HG02763 (cell line): ENCODE measurements around the gene QKI.
A peak's percentile ranks its signal among the peaks of the same experiment; 100 is the strongest.
"Not testable (repeated sequence)": the region's sequence is repeated elsewhere in the genome, so short reads cannot be mapped to it uniquely, and the experiment has no call there.

Source experiments
- ATAC-seq: cut with Tn5 transposase; IDR thresholded peaks from one replicate; pipeline ENCODE4 v1.9.1; 2021; ENCODE audit warnings: mild to moderate bottlenecking, moderate library complexity; ENCODE audit not compliant: unreplicated experiment

The QKI gene

DNA sequence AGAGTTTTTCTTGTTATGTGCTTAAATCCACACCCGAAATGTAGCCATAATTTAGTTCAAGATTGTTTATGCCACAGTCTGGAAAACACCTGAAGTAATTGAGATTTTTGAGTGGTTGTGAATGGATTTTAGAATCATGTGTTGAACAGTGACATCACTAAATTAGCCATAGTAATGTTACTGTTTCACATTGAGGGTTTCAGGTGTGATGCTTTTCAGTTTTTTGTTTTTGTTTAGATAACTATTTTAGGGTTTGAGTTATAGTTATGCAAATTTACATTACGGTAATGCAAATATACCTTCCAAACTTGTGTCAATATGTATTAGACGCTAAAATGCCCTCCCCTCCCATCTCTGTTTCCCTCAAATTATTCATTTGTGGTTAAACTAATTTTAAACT is 22.9 kb downstream of the QKI start:
- peak; percentile 50 for ATAC-seq

DNA sequence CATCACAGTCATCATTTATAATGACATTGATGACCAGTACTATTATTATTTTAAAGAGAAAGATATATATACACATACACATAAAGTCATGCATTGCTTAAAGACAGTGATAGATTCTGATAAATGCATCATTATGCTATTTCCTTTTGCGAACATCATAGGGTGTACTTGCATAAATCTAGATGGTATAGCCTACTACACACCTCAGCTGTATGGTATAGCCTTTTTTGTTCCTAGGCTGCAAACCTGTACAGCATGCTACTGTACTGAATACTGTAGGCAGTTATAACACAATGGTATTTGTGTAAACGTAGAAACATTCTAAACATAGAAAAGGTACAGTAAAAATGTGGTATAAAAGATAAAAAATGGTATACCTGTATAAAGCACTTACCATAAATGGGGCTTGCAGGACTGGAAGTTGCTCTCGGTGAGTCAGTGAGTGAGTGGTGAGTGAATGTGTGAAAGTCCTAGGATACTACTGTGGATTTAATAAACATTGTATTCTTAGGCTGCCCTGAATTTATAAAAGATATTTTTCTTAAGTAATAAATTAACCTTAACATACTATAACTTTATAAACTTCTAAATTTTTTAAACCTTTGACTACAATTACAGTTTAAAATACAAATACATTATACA is 23.9 kb downstream of the QKI start:
- ATAC-seq = no peak

DNA sequence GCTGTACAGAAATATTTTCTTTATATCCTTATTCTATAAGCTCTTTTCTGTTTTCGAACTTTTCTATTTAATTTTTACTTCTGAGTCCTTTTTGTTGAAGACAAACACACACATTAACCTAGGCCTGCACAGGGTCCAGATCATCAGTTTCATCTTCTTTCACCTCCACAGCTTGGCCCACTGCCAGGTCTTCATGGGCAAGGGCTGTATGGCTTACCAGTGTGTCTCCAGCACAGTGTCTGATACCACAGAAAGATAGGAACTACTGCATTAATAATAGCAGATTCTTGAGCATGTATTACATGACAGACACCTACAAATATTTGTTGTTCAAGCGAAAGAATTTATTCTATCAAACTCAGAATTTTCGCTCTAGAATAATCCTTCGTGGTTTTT is 24.4 kb downstream of the QKI start:
- ATAC-seq = peak; percentile 65

DNA sequence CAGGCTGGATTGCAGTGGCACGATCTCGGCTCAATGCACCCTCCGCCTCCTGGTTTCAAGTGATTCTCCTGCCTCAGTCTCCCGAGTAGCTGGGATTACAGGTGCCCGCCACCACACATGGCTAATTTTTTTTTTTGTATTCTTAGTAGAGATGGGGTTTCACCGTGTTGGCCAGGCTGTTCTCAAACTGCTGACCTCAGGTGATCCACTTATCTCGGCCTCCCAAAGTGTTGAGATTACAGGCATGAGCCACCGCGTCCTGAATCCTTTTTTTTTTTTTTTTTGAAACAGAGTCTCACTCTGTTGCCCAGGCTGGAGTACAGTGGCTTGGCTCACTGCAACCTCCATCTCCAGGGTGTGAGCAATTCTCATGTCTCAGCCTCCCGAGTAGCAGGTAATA is 24.9 kb downstream of the QKI start:
- ATAC-seq = not testable (repeated sequence)

DNA sequence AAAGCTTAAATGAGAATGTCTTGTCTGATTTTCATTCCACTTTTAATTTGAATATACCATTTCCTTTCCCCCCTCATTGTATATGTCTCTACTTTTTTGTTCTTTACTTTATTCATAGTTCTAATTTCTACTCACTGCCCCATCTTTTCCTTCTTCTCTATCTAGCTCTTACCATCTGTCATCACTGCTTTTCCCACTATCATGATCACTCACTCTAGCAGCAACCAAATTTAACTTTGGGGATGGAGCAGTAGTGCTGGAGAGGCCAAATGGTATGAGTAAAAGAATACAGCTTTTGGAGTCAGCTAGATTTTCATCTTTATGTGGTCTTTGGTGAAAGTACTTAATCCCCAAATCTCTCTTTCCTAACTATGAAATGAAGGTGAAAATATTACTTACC is 25.5 kb downstream of the QKI start:
- no peak for ATAC-seq

DNA sequence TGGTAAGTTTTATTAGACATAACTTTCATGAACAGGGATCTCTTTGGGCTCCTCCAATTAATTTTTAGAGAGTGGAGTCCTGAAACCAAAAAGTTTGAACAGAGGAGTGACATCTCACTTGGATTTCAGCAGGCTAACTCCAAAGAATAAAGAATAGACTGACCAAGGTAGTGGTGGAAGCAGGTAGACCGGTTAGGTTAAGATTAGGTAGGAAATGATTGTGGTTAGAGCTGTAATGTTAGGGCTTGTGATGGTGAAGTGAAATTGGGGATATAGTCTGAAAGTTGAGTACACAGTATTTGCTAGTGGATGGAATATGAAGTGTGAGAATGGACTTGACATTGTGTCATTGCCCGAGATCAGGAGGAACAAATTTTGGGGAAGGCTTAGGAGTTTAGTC is 27.8 kb downstream of the QKI start:
- no peak for ATAC-seq

DNA sequence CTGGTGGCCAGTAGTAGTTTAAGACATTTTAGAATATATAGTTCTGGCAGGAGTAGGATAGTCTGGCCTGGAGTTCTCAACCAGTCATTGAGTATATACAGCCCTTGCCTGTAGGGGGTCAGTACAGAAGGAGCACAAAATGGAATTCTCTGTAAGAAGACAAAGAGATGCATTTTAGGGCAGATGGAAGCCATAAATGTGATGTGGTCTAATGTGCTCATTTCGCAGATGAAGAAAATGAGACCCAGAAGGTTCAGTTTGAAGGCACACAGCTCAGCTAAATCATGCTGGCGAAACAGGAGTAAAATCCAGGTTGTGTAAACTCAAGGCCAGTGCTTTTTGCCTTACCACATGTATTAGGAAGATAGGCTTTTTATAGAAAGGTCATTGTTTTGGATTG is 29.6 kb downstream of the QKI start:
- no peak for ATAC-seq

DNA sequence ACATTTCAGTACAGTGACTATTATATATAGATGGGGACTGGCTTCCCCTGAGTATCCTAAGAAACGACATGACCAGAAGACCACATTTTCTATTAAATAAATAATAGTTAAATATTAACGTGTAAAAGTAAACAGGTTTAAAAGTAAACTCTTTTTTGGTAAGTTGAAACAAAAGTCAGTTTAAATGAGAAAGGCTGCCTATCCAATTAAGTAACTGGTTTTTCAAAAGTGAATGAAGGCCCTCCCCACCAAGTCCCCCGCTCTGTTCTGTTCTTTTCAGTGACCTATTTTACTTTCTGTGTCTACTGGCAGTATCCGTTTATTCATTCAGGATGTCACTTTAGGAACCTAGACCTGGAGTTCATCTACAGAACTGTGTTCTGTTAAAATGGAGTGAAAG is 32.0 kb downstream of the QKI start:
- ATAC-seq = no peak

DNA sequence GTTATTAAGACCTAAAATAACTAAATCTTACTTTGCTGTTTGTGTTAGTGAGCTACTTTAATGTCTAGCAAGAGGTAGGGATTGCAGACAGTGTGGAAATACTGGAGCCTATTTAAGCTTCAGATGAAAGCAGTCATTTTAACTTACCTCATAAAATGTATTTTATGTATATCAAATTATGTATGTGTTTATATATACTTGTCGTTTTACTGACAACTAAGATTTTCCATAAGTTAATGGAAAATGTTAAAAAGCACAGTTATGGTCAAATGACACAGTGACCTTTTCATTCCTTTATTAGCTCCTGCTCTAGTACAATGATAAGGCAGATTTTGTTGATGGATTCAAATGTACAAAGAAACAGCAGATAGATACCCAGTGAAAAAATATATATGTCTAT is 34.6 kb downstream of the QKI start:
- ATAC-seq = no peak

DNA sequence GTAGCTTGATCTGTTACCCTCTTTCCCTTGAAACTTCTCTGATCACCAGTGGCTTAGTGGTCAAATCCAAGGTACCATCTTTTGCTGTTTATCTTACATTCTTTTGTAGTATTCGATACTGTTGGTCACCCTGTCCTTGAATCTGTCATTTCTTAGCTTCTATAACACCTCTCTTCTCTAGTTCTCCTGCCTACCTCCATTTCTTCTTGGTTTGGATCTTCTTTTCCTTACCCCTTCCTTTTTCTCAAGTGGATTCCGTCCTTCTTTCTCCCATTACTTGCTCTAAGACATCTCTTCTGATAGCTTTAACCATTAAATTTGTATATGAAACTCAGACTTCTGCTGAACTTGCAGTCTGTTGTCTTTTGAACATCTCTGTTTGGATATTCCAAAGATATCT is 39.9 kb downstream of the QKI start:
- ATAC-seq = no peak

DNA sequence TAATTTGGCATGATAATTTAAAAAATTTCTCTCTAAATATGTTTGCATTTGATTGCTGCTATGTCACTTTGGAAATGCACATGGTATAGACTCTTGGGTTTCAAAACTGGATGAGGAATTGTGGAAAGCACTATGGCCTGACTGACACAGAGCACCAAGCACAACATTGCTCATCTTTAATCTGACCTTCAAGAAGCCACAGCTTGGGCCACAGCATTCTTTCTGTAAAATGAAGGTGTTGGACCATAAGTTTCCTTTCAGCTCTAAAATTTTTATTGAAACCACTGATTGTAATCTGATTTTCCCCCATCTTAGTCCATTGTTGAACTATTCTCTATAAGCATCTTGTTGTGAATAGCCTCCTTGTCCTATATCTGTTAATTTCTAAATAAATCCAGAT is 41.0 kb downstream of the QKI start:
- ATAC-seq = no peak

DNA sequence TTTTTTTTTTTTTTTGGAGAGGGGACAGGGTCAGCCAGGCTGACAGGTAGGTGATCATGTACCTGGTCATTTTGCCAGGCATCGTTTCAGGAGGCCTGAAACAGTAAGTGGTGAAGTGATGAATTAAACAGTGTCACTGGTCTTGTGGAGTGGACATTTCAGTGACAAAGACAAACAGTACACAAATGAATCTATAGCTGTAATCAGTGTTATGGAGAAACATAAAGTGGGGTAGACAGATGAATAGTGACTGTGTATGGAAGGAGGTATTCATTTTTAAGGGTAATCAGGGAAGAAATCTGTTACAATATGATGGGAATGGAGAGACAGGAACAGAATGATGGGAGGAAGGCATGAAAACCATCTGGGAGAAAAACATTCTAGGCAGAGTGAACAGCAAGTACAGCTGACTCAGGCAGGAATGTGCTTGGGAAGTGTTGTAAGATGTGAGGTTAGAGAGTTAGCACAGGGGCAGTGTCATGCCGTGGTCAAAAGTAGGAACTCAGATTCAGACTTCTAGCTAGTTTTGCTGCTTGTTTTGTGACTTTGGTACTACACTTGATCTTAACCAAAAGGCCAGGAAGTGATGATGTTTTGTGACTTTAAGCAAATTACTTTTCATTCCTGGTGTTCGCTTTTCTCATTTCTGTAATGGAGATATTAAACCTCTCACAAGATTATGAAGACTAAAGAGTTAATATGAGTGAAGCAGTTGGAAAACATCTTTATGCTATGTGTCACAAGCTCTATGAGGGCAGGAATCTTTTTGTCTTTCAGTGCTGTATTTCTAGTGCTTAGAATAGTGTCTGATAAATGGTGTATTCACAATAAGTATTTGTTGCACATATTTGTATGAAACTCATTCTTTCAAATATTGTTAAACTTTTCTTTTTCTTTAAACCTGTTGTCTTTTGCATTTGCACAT is 43.4 kb downstream of the QKI start:
- no peak for ATAC-seq

DNA sequence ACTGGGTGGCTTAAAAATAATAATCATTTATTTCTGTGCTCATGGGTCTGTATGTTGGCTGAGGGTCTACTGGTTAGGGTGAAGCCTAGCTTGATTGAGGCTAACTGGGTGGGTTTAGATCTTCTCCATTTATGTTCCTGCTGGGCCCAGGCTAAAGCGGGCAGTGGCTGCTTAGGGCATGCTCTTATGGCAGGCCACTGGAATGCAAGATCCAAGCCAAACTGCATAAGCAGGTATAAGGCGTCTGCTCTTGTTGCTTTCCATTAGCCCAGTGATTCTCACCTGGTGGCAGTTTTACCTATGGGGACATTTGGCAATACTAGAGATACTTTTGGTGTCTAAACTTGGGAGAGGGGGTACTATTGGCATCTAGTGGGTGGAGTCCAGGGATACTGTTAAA is 44.5 kb downstream of the QKI start:
- no peak for ATAC-seq

DNA sequence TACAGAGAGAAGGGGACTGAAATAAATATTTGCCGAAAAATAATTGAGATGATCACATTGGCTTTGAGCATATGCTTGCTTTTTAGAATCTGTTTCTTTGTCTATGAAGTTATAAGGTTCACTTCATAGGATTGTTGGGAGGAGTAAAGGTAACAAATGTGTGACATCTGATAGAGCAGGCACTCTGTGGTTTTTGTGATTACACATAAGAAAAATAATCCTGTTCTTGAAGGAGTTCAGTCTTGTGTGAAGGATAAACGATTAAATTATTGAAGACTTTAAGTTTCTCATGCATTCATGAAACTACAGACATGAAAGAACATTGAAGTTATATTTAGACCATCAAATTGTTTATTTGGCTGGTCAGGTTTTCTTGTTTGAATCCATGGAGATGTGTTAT is 45.0 kb downstream of the QKI start:
- no peak for ATAC-seq

DNA sequence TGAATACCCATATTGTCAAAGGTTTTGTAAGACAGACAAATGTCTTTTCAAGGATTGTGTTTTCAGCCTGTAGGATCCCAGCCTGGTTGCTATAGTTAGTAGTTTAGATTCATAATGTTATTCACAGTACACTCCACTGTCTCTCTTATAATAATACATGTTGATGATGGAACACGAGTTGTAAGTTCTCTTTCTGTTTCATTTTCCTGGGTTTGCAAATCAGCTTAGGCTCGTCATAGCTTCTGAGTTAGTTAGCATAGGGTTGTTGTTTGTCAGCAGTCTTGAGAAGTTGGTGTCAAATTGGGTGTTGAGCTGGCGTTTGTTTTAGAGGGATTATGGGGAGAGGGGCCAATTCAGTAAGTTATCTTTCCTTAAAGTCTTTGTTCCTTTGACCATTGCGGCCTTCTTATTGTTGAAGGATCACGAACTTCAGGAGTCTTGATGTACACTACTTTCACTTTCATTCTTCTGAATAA is 45.8 kb downstream of the QKI start:
- ATAC-seq = peak; percentile 83

DNA sequence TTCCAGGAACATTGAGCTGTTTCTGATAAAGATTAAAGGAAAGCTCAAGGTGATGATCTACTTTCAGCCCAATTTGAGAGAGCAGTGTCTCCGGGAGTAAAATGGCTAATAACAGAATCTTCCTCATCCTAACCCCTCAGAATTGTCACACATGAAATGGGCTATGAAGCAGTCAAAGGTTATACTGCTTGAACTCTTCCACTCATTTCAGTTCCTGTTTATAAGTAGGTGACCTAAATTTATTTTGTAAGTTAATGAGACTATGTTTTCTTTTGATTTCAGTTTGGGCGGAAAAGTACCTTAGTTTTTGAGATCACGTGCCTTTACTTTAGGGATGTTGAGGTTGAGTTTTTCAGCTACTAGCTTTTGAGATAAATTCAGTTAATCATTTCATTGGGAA is 47.2 kb downstream of the QKI start:
- ATAC-seq = no peak

DNA sequence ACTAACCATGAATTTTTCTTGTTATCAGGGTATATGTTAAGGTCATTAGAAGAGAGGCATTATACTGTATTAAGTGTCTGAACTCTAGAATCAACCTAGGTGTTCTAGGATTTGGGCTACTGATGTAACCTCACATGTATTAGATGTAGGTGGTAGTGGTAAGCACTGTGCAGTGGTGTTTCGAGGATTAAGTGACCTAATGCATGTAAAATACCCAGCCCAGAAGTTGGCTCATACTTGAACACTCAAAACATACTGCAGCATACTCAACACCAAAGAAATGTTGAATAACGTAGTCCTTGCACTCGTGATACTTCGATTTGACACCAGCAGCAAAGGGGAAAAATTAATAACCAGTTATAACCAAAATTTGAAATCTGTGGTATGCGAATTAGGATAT is 48.7 kb downstream of the QKI start:
- ATAC-seq = no peak

DNA sequence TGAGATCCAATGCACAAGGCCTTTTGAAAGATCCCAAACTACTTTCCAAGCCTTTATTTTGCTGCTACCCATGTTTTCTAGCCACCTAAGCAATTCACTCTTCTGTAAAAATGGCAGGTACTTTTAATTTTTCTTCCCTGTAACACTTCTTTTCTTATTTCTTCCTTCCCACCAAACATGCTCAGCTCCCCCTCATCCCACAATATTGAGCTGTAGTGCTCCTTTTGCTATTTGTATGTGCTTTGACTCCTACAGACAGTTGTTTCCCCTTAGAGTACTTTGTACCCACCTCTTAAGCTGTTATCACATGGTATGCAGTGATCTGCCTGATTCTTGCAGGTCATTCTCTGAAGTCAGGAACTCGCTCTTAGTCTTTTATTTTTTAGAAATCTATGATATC is 49.3 kb downstream of the QKI start:
- ATAC-seq = no peak

DNA sequence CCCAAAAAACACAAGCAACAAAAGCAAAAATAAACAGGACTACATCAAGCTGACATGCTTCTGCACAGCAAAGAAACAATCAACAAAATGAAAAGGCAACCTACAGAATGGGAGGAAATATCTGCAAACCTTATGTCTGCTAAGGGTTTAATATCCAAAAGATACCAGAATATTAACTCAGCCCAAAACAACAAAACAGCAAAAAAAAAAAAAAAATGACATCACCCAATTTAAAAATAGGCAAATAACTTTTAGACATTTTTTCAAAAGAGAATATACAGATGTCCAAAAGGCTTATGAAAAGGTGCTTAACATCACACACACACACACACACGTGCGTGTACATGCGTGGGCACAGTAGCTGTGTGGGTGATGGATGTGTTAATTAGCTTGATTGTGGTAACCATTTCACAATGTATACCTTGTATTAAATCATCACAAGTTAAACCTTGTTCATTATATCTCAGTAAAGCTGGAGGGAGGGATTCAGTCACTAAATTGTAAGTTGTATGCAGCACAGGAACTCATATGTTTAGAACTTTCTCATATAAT is 52.4 kb downstream of the QKI start:
- ATAC-seq = no peak

DNA sequence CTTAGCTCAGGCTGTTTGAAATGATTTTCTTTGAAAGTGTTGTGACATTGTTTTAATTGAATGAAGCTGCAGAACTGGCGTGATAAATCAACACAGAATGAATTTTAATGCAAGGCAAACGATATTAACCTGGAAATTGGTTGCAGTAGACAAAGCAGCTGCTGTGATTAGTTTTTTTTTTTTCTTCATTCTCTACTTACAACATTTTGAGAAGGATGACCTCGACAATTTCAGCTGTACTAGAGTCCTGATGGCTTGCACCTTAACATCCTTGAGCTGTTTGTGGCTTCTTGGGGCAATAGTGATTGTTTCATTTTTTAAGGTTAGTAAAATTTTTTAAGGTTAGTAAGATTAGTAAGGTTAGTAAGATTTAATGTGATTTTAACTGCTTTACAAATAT is 54.2 kb downstream of the QKI start:
- ATAC-seq = no peak

DNA sequence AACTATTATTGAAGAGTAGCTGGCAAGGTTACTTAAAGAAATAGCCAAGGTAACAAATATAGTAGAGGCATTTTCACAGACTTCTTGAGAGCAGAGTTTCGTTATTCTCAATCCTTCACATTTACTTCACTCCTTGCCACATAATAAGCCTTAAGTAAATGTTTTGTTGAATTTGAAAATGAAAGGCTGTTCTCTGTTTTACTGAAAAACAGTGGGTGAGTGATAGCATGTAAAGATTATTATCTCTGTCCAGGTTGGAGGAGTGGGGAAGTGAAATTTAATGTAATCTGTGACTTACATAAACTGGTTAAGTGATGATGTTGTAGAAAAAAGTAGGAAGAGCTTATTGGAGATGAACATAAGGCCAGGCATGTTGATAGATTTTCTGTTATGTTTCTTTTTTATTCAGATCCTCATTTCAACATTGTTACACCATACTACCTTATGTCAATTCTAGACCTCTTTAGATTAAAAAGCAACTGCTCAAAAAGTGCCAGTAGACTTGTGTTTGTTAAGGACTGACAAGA is 55.0 kb downstream of the QKI start:
- ATAC-seq = no peak

DNA sequence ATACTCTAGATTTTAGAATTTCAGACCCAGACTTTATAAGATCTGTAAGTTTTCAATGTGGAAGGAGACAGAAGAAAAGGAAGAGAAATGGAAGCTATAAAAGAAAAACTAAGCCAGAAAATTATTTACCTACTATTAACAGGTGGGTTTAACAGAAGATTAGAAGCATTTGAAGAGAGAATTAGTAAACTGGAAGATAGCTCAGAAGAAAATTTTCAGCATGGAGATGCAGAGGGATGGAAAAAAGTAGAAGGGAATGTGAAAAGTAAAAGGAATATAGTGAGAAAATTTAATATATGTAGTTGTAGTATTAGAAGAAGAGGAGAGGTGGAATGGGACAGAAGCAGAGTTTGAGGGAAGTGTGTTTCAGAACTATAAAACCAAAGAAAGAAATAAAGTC is 56.1 kb downstream of the QKI start:
- no peak for ATAC-seq
